IMR-90 (cell line): ENCODE results near the gene CLEC17A. TPM values are rescaled to one million over a fixed set of nuclear protein-coding genes. Genes with fewer than 3 reads are reported as not detected.
A peak's percentile ranks its signal among the peaks of the same experiment; 100 is the strongest.

Source experiments
- ATAC-seq: fragments of 200-7000 bp; cut with Tn5 transposase; 2 replicates; pipeline ENCODE4 v1.9.1; 2020; ENCODE audit warnings: low read depth, mild to moderate bottlenecking, moderate library complexity
- BruUV-seq: library from RNA; stranded (reverse); fragments of 400-500 nt; replicated peaks from 2 replicates; lab custom pipeline; 2021; lab: Mats Ljungman, UMichigan
- CTCF ChIA-PET: fragments of 300-600 bp; formaldehyde crosslinking; extraction: SDS; loops from one replicate; lab custom pipeline; 2021; ENCODE audit warnings: antibody characterized with exemption; lab: Yijun Ruan, JAX
- POLR2A ChIA-PET: fragments of 300-600 bp; sonication (Branson Sonifier 250); formaldehyde crosslinking; loops from one replicate; lab custom pipeline; 2022; ENCODE audit warnings: antibody characterized with exemption; ENCODE audit not compliant: unreplicated experiment; lab: Charles Lee
- DNase-seq: peaks from one replicate; pipeline ENCODE4 v3.0.0; 2013
- H2AFZ ChIP-seq: replicated peaks from 2 replicates; pipeline ENCODE3; 2013; ENCODE audit warnings: low read length, mild to moderate bottlenecking; ENCODE audit not compliant: poor library complexity
- H2AK5ac ChIP-seq: 2 replicates; pipeline ENCODE4 v1.6.1; 2013; ENCODE audit warnings: low read depth, low read length, inconsistent platforms
- H2AK9ac ChIP-seq: replicated peaks from 2 replicates; pipeline ENCODE3; 2013; ENCODE audit warnings: mild to moderate bottlenecking, low read depth, low read length, moderate library complexity; ENCODE audit not compliant: poor library complexity
- H2BK120ac ChIP-seq: 2 replicates; pipeline ENCODE4 v1.6.1; 2013; ENCODE audit warnings: low read depth, low read length, inconsistent platforms
- H2BK15ac ChIP-seq: 3 replicates; pipeline ENCODE4 v1.6.1; 2013; ENCODE audit warnings: low read depth, low read length, inconsistent platforms
- H2BK20ac ChIP-seq: 2 replicates; pipeline ENCODE4 v1.6.1; 2013; ENCODE audit warnings: low read depth, mild to moderate bottlenecking, inconsistent platforms, low read length, moderate library complexity
- H2BK5ac ChIP-seq: 2 replicates; pipeline ENCODE4 v1.6.1; 2013; ENCODE audit warnings: mild to moderate bottlenecking, low read depth, low read length, inconsistent platforms; ENCODE audit not compliant: poor library complexity, severe bottlenecking
- H3K14ac ChIP-seq: replicated peaks from 2 replicates; pipeline ENCODE4 v1.6.1; 2013; ENCODE audit warnings: low read depth, low read length, inconsistent platforms
- H3K18ac ChIP-seq: 2 replicates; pipeline ENCODE4 v1.6.1; 2013; ENCODE audit warnings: low read depth, low read length, control low read depth
- H3K23ac ChIP-seq: 2 replicates; pipeline ENCODE4 v1.6.1; 2013; ENCODE audit warnings: low read depth, low read length, inconsistent platforms
- H3K27ac ChIP-seq: 2 replicates; pipeline ENCODE4 v1.5.1; 2013; ENCODE audit warnings: mild to moderate bottlenecking, control low read depth, low read length; ENCODE audit not compliant: insufficient read depth
- H3K27me3 ChIP-seq: 2 replicates; pipeline ENCODE4 v1.6.1; 2013; ENCODE audit warnings: low read length; ENCODE audit not compliant: control insufficient read depth, insufficient read depth
- H3K36me3 ChIP-seq: 2 replicates; pipeline ENCODE4 v1.6.1; 2013; ENCODE audit warnings: low read length, mixed read lengths; ENCODE audit not compliant: control insufficient read depth, insufficient read depth
- H3K4ac ChIP-seq: 2 replicates; pipeline ENCODE4 v1.6.1; 2013; ENCODE audit warnings: low read depth, low read length, inconsistent platforms
- H3K4me1 ChIP-seq: 2 replicates; pipeline ENCODE4 v1.6.1; 2013; ENCODE audit warnings: low read length, mixed read lengths; ENCODE audit not compliant: control insufficient read depth, insufficient read depth
- H3K4me2 ChIP-seq: 2 replicates; pipeline ENCODE4 v1.6.1; 2013; ENCODE audit warnings: low read depth, mild to moderate bottlenecking, control low read depth, low read length, moderate library complexity
- H3K4me3 ChIP-seq: 2 replicates; pipeline ENCODE4 v1.5.1; 2013; ENCODE audit warnings: low read depth, mild to moderate bottlenecking, control low read depth, low read length, moderate library complexity; ENCODE audit not compliant: insufficient read depth
- H3K56ac ChIP-seq: 2 replicates; pipeline ENCODE4 v1.6.1; 2013; ENCODE audit warnings: low read length, inconsistent platforms; ENCODE audit not compliant: insufficient read depth; ENCODE audit errors: extremely low read depth
- H3K79me1 ChIP-seq, 2 experiments: 2 replicates each; pipeline ENCODE4 v1.6.1; 2013; ENCODE audit warnings: low read length in 2 of 2, inconsistent platforms in 1 of 2, low read depth in 1 of 2
- H3K9ac ChIP-seq: 2 replicates; pipeline ENCODE4 v1.6.1; 2013; ENCODE audit warnings: low read depth, low read length, control low read depth
- H3K9me1 ChIP-seq: 2 replicates; pipeline ENCODE4 v1.6.1; 2013; ENCODE audit warnings: low read length, inconsistent platforms; ENCODE audit not compliant: insufficient read depth
- H3K9me3 ChIP-seq: 2 replicates; pipeline ENCODE4 v1.6.1; 2013; ENCODE audit warnings: low read length; ENCODE audit not compliant: control insufficient read depth, insufficient read depth
- H4K20me1 ChIP-seq: 2 replicates; pipeline ENCODE4 v1.6.1; 2013; ENCODE audit warnings: low read length, inconsistent platforms; ENCODE audit not compliant: insufficient read depth
- H4K5ac ChIP-seq: 2 replicates; pipeline ENCODE4 v1.6.1; 2013; ENCODE audit warnings: mild to moderate bottlenecking, low read depth, low read length, control low read depth
- H4K8ac ChIP-seq, 2 experiments: 2 replicates each; pipeline ENCODE4 v1.6.1; 2013; ENCODE audit warnings: low read depth in 2 of 2, low read length in 2 of 2, control low read depth in 1 of 2, inconsistent platforms in 1 of 2
- H4K91ac ChIP-seq: 2 replicates; pipeline ENCODE4 v1.6.1; 2013; ENCODE audit warnings: low read depth, low read length, inconsistent platforms; ENCODE audit not compliant: insufficient read depth
- BHLHE40 ChIP-seq: fragments of 150-350 bp; IDR thresholded peaks from 2 replicates; pipeline ENCODE4 v1.6.1; 2016; ENCODE audit warnings: mild to moderate bottlenecking, low read depth, low read length
- CEBPB ChIP-seq: IDR thresholded peaks from 2 replicates; pipeline ENCODE4 v1.6.1; 2012; ENCODE audit warnings: low read depth, low read length, improper control_type of control experiment
- MAFK ChIP-seq: IDR thresholded peaks from 2 replicates; pipeline ENCODE4 v1.6.1; 2012; ENCODE audit warnings: low read depth, low read length, improper control_type of control experiment
- RAD21 ChIP-seq: IDR thresholded peaks from 2 replicates; pipeline ENCODE4 v1.6.1; 2012; ENCODE audit warnings: low read length, improper control_type of control experiment
- RCOR1 ChIP-seq: IDR thresholded peaks from 2 replicates; pipeline ENCODE4 v1.6.1; 2012; ENCODE audit warnings: mild to moderate bottlenecking, low read length, improper control_type of control experiment; ENCODE audit not compliant: insufficient replicate concordance
- RFX5 ChIP-seq: IDR thresholded peaks from 2 replicates; pipeline ENCODE4 v1.8.0; 2012; ENCODE audit warnings: low read depth, mild to moderate bottlenecking, low read length, moderate library complexity
- USF2 ChIP-seq: fragments of 150-350 bp; IDR thresholded peaks from 2 replicates; pipeline ENCODE4 v1.6.1; 2017; ENCODE audit warnings: mild to moderate bottlenecking, antibody characterized with exemption, low read length, low read depth
- WGBS, 2 experiments: methylation state at CpG; one replicate each; pipeline versions ENCODE4 v1.1.5 to v1.1.7; 2013; ENCODE audit warnings: missing lambda C conversion rate in 2 of 2; ENCODE audit not compliant: insufficient read length in 1 of 2; ENCODE audit errors: extremely low coverage in 2 of 2; 5-methylcytosine and 5-hydroxymethylcytosine counted together
- dilution Hi-C: fragments of 300-500 bp; cut with HindIII; formaldehyde crosslinking; loops from one replicate; pipeline ENCODE4 v1.14.3; 2018; ENCODE audit warnings: low sequenced_read_pairs; ENCODE audit not compliant: unreplicated experiment
- in situ Hi-C: fragments of 300-500 bp; cut with MboI; formaldehyde crosslinking; loops from 3 replicates; pipeline ENCODE4 v1.14.3; 2019; ENCODE audit warnings: low sequenced_read_pairs, inconsistent platforms, mixed read lengths
- intact Hi-C: fragments of 100-400 bp; cut with micrococcal nuclease; formaldehyde crosslinking; loops from 2 replicates; pipeline ENCODE4 v1.10.0; 2022
- polyA plus RNA-seq, 3 experiments: library from polyadenylated mRNA; depleted of rRNA; stranded (reverse); fragments of >200 nt; gene quantifications; 2 replicates each; pipeline ENCODE4 v1.2.3, GENCODE V29; 2012; ENCODE audit warnings: low replicate concordance in 1 of 3
- total RNA-seq: library from RNA; depleted of rRNA; stranded (reverse); fragments of >200 nt; gene quantifications from 2 replicates; pipeline ENCODE4 v1.2.3, GENCODE V29; 2012
- TF ChIP-seq, protein P1 (sequence below): fragments of 150-350 bp; IDR thresholded peaks from 2 replicates; pipeline ENCODE4 v1.6.1; 2016; ENCODE audit warnings: low read depth, mild to moderate bottlenecking, low read length, moderate library complexity, borderline replicate concordance

CLEC17A gene
- total and polyA plus RNA-seq, 2 of the 4 experiments (the other 2 are of a cell fraction) = 0.05 TPM; not detected in 1

DNA sequence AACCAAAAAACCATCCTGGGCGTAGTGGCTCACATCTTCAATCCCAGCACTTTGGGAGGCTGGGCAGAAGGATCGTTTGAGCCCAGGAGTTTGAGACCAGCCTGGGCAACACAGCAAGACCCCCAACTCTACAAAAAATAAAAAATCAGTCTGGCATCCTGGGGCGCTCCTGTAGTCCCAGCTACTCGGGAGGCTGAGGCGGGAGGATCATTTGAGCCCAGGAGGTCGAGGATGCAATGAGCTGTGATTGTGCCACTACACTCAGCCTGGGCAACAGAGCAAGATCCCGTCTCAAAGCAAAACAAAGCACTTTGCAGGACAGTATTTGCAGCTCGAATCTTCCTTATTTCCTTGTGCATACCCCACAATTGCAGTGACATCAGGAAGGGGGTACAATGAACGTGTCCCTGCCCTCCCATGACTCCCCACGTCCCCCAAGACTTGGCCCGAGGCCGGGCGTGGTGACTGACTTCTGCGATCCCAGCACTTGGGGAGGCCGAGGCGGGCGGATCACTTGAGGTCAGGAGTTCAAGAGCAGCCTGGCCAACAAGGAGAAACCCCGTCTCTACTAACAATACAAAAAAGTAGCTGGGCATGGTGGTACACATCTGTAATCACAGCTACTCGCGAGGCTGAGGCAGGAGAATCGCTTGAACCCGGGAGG, 11.9 kb upstream of the CLEC17A start:
- no peak overlapping the region; the same call in 1 of the 2 replicates for H3K14ac ChIP-seq
- peak overlapping the region; percentile 79 for H3K9ac ChIP-seq
- H3K79me1 ChIP-seq = peaks cover 16 to 31% of the 10 kb centered on the region in 2 experiments
- H3K36me3 ChIP-seq = peaks cover 6% of the 10 kb centered on the region
- intact Hi-C loops = no loop called here
- 0 out of 2 replicates have a peak, but pooled peaks cover 5% of the 10 kb centered on the region for H3K9me1 ChIP-seq
- H4K91ac ChIP-seq = no peak overlapping the region
- H2AK9ac ChIP-seq = peak overlapping the region; percentile 90
- CTCF ChIA-PET = no interaction called here
- DNase-seq (no peak), ATAC-seq (no peak)
- H4K20me1 ChIP-seq = peaks cover 4% of the 10 kb centered on the region; the same call in 1 of the 2 replicates
- no peaks in the 10 kb centered on the region for H3K9me3 ChIP-seq
- H2BK5ac ChIP-seq = no peak overlapping the region
- peak overlapping the region; percentile 80 for H2AK5ac ChIP-seq
- BruUV-seq = no TSS peak
- H3K56ac ChIP-seq = peak overlapping the region; percentile 6; the same call in 1 of the 2 replicates
- no peak overlapping the region for H3K18ac ChIP-seq
- H3K4ac ChIP-seq = peak overlapping the region; percentile 74
- TF ChIP-seq RCOR1 = no peak
- TF ChIP-seq RAD21 = no peak
- no peak for TF ChIP-seq USF2
- TF ChIP-seq CEBPB = no peak
- no peak for TF ChIP-seq MAFK
- TF ChIP-seq, protein P1, sequence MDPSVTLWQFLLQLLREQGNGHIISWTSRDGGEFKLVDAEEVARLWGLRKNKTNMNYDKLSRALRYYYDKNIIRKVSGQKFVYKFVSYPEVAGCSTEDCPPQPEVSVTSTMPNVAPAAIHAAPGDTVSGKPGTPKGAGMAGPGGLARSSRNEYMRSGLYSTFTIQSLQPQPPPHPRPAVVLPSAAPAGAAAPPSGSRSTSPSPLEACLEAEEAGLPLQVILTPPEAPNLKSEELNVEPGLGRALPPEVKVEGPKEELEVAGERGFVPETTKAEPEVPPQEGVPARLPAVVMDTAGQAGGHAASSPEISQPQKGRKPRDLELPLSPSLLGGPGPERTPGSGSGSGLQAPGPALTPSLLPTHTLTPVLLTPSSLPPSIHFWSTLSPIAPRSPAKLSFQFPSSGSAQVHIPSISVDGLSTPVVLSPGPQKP = no peak
- TF ChIP-seq BHLHE40 = no peak
- TF ChIP-seq RFX5 = no peak
- dilution Hi-C loops = no loop called here
- H3K27me3 ChIP-seq = no peaks in the 10 kb centered on the region
- 57% methylated on average over 9 of the region's 22 CpGs; no CpG with 5 or more reads in 1 of the 2 experiments for WGBS, 2 experiments
- in situ Hi-C loops = loop anchor here (5.0 to 25.0 kb wide), 2 partner anchors 116 to 866 kb away; partner anchors contain the start of gene WIZ
- peak overlapping the region; percentile 79 for H3K4me3 ChIP-seq
- H2BK20ac ChIP-seq = no peak overlapping the region
- no peak overlapping the region for H3K27ac ChIP-seq
- no peak overlapping the region for H4K5ac ChIP-seq
- peak overlapping the region; percentile 72 for H3K4me2 ChIP-seq
- no peak overlapping the region for H2BK15ac ChIP-seq
- H2BK120ac ChIP-seq = no peak overlapping the region
- peaks cover 3% of the 10 kb centered on the region; the same call in 1 of the 2 replicates for H3K4me1 ChIP-seq
- peak overlapping the region; percentile 100 for H2AFZ ChIP-seq
- peak overlapping the region; percentile 97 to 99 for H4K8ac ChIP-seq
- H3K23ac ChIP-seq = no peak overlapping the region
- POLR2A ChIA-PET = no interaction called here
